GM18951 (cell line): ENCODE measurements around the gene BSG.
A peak's percentile ranks its signal among the peaks of the same experiment; 100 is the strongest.

ENCODE experiments used
- POLR2A ChIP-seq: IDR thresholded peaks from 4 replicates; pipeline ENCODE4 v1.6.1; 2011; ENCODE audit warnings: mild to moderate bottlenecking; ENCODE audit not compliant: insufficient read length, insufficient read depth; ENCODE audit errors: extremely low read depth
- in situ Hi-C: fragments of 300-500 bp; cut with MboI; formaldehyde crosslinking; loops from one replicate; pipeline ENCODE4 v1.12.0; 2022; ENCODE audit warnings: low sequenced_read_pairs, mixed read lengths, inconsistent platforms; ENCODE audit not compliant: unreplicated experiment

BSG gene

GRCh38 chr19:570937-571565 is 1.3 kb upstream of the BSG start:
- TF ChIP-seq POLR2A = peak; percentile 39
- in situ Hi-C loops = no loop called here

GRCh38 chr19:571566-571974 is 826 bp upstream of the BSG start:
- TF ChIP-seq POLR2A = no peak
- in situ Hi-C loops = no loop called here

- TF ChIP-seq POLR2A = no peak
- in situ Hi-C loops = no loop called here
These were observed 535 bp downstream of the BSG start for GRCh38 chr19:572743-573518.

GRCh38 chr19:573519-573825 is 1.1 kb downstream of the BSG start:
- in situ Hi-C loops = no loop called here
- TF ChIP-seq POLR2A = no peak

- in situ Hi-C loops = loop anchor here (25.0 kb wide), 1 partner anchor 162 kb away; no protein-coding TSS in a partner anchor
- TF ChIP-seq POLR2A = no peak
These were observed 2.5 kb downstream of the BSG start for GRCh38 chr19:574658-575526.

- TF ChIP-seq POLR2A = no peak
- in situ Hi-C loops = loop anchor here (25.0 kb wide), 1 partner anchor 161 kb away; no protein-coding TSS in a partner anchor
These were observed 3.4 kb downstream of the BSG start for GRCh38 chr19:575527-576506.

GRCh38 chr19:576768-577438 is 4.5 kb downstream of the BSG start:
- no peak for TF ChIP-seq POLR2A
- in situ Hi-C loops = loop anchor here (25.0 kb wide), 1 partner anchor 160 kb away; no protein-coding TSS in a partner anchor

- no peak for TF ChIP-seq POLR2A
- in situ Hi-C loops = loop anchor here (25.0 kb wide), 1 partner anchor 160 kb away; no protein-coding TSS in a partner anchor
These were observed 5.3 kb downstream of the BSG start for GRCh38 chr19:577439-578392.

GRCh38 chr19:579111-579841 is 6.9 kb downstream of the BSG start:
- TF ChIP-seq POLR2A = no peak
- in situ Hi-C loops = loop anchor here (25.0 kb wide), 1 partner anchor 158 kb away; no protein-coding TSS in a partner anchor

GRCh38 chr19:579842-580155 is 7.4 kb downstream of the BSG start:
- no peak for TF ChIP-seq POLR2A
- in situ Hi-C loops = loop anchor here (25.0 kb wide), 1 partner anchor 158 kb away; no protein-coding TSS in a partner anchor
